PC-3 (cell line): ENCODE results near the gene HDAC5. TPM values are rescaled to one million over a fixed set of nuclear protein-coding genes. Genes with fewer than 3 reads are reported as not detected.

Experiments
- ATAC-seq: fragments of 200-7000 bp; cut with Tn5 transposase; 2 replicates; pipeline ENCODE4 v1.9.1; 2020; ENCODE audit warnings: mild to moderate bottlenecking, moderate library complexity
- BruUV-seq: library from RNA; stranded (reverse); fragments of 400-500 nt; replicated peaks from 2 replicates; lab custom pipeline; 2021; lab: Mats Ljungman, UMichigan
- CTCF ChIA-PET: fragments of 300-600 bp; sonication (Branson Sonifier 250); formaldehyde crosslinking; loops from one replicate; lab custom pipeline; 2022; ENCODE audit warnings: antibody characterized with exemption; lab: Charles Lee
- POLR2A ChIA-PET: fragments of 300-600 bp; sonication (Branson Sonifier 250); formaldehyde crosslinking; loops from one replicate; lab custom pipeline; 2022; ENCODE audit warnings: antibody characterized with exemption; ENCODE audit not compliant: unreplicated experiment; lab: Charles Lee
- DNase-seq: peaks from one replicate; pipeline ENCODE4 v3.0.0-alpha.2; 2015
- H2AFZ ChIP-seq: fragments of 300-600 bp; sonication (generic); 2 replicates; pipeline ENCODE4 v1.6.0; 2016; ENCODE audit warnings: antibody characterized with exemption, low read length
- H3F3A ChIP-seq: fragments of 300-600 bp; sonication (generic); one replicate; pipeline ENCODE4 v1.6.0; 2017; ENCODE audit warnings: antibody characterized with exemption, low read length, control low read depth, mild to moderate bottlenecking; ENCODE audit not compliant: unreplicated experiment
- H3K27ac ChIP-seq: fragments of 300-600 bp; sonication (generic); 2 replicates; pipeline ENCODE4 v1.5.1; 2016; ENCODE audit warnings: mild to moderate bottlenecking, low read length
- H3K27me3 ChIP-seq: fragments of 300-600 bp; sonication (generic); 2 replicates; pipeline ENCODE4 v1.6.1; 2016; ENCODE audit warnings: low read length, mixed read lengths
- H3K36me3 ChIP-seq: fragments of 300-600 bp; sonication (generic); 2 replicates; pipeline ENCODE4 v1.6.1; 2016; ENCODE audit warnings: low read depth, mixed run types, low read length, mixed read lengths
- H3K4me1 ChIP-seq: fragments of 300-600 bp; sonication (generic); 2 replicates; pipeline ENCODE4 v1.5.1; 2016; ENCODE audit warnings: low read length; ENCODE audit not compliant: insufficient read depth
- H3K4me2 ChIP-seq: fragments of 300-600 bp; sonication (generic); 2 replicates; pipeline ENCODE4 v1.6.0; 2016; ENCODE audit warnings: low read length
- H3K4me3 ChIP-seq: fragments of 300-600 bp; sonication (generic); 2 replicates; pipeline ENCODE4 v1.5.1; 2016; ENCODE audit warnings: mild to moderate bottlenecking, low read length, mixed read lengths
- H3K79me2 ChIP-seq: fragments of 300-600 bp; sonication (generic); 2 replicates; pipeline ENCODE4 v1.6.1; 2017; ENCODE audit warnings: low read length, mixed read lengths
- H3K9ac ChIP-seq: fragments of 300-600 bp; sonication (generic); 2 replicates; pipeline ENCODE4 v1.6.0; 2016; ENCODE audit warnings: mild to moderate bottlenecking, low read length
- H3K9me2 ChIP-seq: fragments of 300-600 bp; sonication (generic); replicated peaks from 2 replicates; pipeline ENCODE4 v1.6.1; 2016; ENCODE audit warnings: mixed run types, low read length, mixed read lengths
- H3K9me3 ChIP-seq: fragments of 300-600 bp; sonication (generic); 2 replicates; pipeline ENCODE4 v1.6.1; 2016; ENCODE audit warnings: low read length, mixed read lengths
- H4K20me1 ChIP-seq: fragments of 300-600 bp; sonication (generic); 2 replicates; pipeline ENCODE4 v1.6.1; 2016; ENCODE audit warnings: low read length, mixed read lengths
- CTCF ChIP-seq: fragments of 300-600 bp; sonication (generic); conservative IDR thresholded peaks from 2 replicates; pipeline ENCODE4 v1.5.1; 2017; ENCODE audit warnings: antibody characterized with exemption, low read depth, mild to moderate bottlenecking, low read length
- EZH2 ChIP-seq: fragments of 300-600 bp; sonication (generic); IDR thresholded peaks from one replicate; pipeline ENCODE4 v1.6.1; 2017; ENCODE audit warnings: antibody characterized with exemption, mild to moderate bottlenecking, low read length; ENCODE audit not compliant: unreplicated experiment
- EZH2phosphoT487 ChIP-seq: fragments of 300-600 bp; sonication (generic); IDR thresholded peaks from 2 replicates; pipeline ENCODE4 v1.6.1; 2018; ENCODE audit warnings: mild to moderate bottlenecking, antibody characterized with exemption, low read length, borderline replicate concordance
- intact Hi-C: fragments of 100-400 bp; cut with micrococcal nuclease; formaldehyde crosslinking; loops from 2 replicates; pipeline ENCODE4 v1.9.0; 2023
- total RNA-seq: library from RNA; depleted of rRNA; stranded (reverse); fragments of >200 nt; gene quantifications from 2 replicates; pipeline ENCODE4 v1.2.3, GENCODE V29; 2014

The HDAC5 gene
- total RNA-seq, 1 experiment from 2014 or later: 39.1 TPM

GRCh38 chr17:44113382-44113781, 10.1 kb downstream of the HDAC5 start:
- H3K4me1 ChIP-seq: peaks cover 20% of the 10 kb centered on the region
- H2AFZ ChIP-seq: no peak overlapping the region
- ChIA-PET POLR2A (no interaction called here), CTCF (no interaction called here)
- TF ChIP-seq CTCF: no peak
- TF ChIP-seq EZH2phosphoT487: no peak
- TF ChIP-seq EZH2: no peak
- no peak overlapping the region for H3K27ac ChIP-seq
- no peaks in the 10 kb centered on the region for H3K79me2 ChIP-seq
- no peak for ATAC-seq
- no TSS peak for BruUV-seq
- H3K9me3 ChIP-seq: no peaks in the 10 kb centered on the region
- H4K20me1 ChIP-seq: no peaks in the 10 kb centered on the region
- no peaks in the 10 kb centered on the region for H3K9me2 ChIP-seq
- H3K4me3 ChIP-seq: no peak overlapping the region
- H3K9ac ChIP-seq: no peak overlapping the region
- H3F3A ChIP-seq: no peaks in the 10 kb centered on the region
- no peaks in the 10 kb centered on the region for H3K27me3 ChIP-seq
- H3K4me2 ChIP-seq: no peak overlapping the region
- intact Hi-C loops: no loop called here
- no peaks in the 10 kb centered on the region for H3K36me3 ChIP-seq
- no peak for DNase-seq

- H3K9me2 ChIP-seq: no peaks in the 10 kb centered on the region
- intact Hi-C loops: no loop called here
- H3K9ac ChIP-seq: no peak overlapping the region
- no peaks in the 10 kb centered on the region for H3F3A ChIP-seq
- no peaks in the 10 kb centered on the region for H3K79me2 ChIP-seq
- DNase-seq (no peak), ATAC-seq (no peak)
- no peak overlapping the region for H3K4me3 ChIP-seq
- H3K27me3 ChIP-seq: no peaks in the 10 kb centered on the region
- no peak overlapping the region for H2AFZ ChIP-seq
- CTCF ChIA-PET: no interaction called here
- no peaks in the 10 kb centered on the region for H3K36me3 ChIP-seq
- TF ChIP-seq EZH2 (no peak), EZH2phosphoT487 (no peak), CTCF (no peak)
- H4K20me1 ChIP-seq: no peaks in the 10 kb centered on the region
- no TSS peak for BruUV-seq
- H3K4me1 ChIP-seq: peaks cover 20% of the 10 kb centered on the region
- no peak overlapping the region for H3K4me2 ChIP-seq
- H3K9me3 ChIP-seq: no peaks in the 10 kb centered on the region
- POLR2A ChIA-PET: no interaction called here
- no peak overlapping the region for H3K27ac ChIP-seq
Observed at GRCh38 chr17:44112284-44113280, 10.9 kb downstream of the HDAC5 start.

- Histone ChIP-seq H3K4me3 (no peak overlapping the region), H3F3A (no peaks in the 10 kb centered on the region), H3K27me3 (no peaks in the 10 kb centered on the region), H3K9me2 (no peaks in the 10 kb centered on the region), H3K9me3 (no peaks in the 10 kb centered on the region), H3K9ac (no peak overlapping the region), H3K4me1 (peaks cover 20% of the 10 kb centered on the region), H3K4me2 (no peak overlapping the region), H3K79me2 (no peaks in the 10 kb centered on the region), H4K20me1 (no peaks in the 10 kb centered on the region), H3K36me3 (no peaks in the 10 kb centered on the region), H2AFZ (no peak overlapping the region), H3K27ac (no peak overlapping the region)
- TF ChIP-seq EZH2 (no peak), EZH2phosphoT487 (no peak), CTCF (no peak)
- intact Hi-C loops: no loop called here
- BruUV-seq: no TSS peak
- CTCF ChIA-PET: interaction anchor here (1.1 to 1.2 kb wide), 2 partner anchors 29 to 57 kb away, joined by 3 to 8 read pairs; no protein-coding TSS in a partner anchor
- ATAC-seq (no peak; the same call in 1 of the 2 replicates), DNase-seq (no peak)
- POLR2A ChIA-PET: interaction anchor here (0.8 kb wide), 1 partner anchor 56 kb away, joined by 3 read pairs; no protein-coding TSS in a partner anchor
Observed at GRCh38 chr17:44111777-44112176, 11.7 kb downstream of the HDAC5 start.
